Prostate gland (tissue), 2 donors: ENCODE data around the gene PDZK1.
"Not testable (repeated sequence)": the region's sequence is repeated elsewhere in the genome, so short reads cannot be mapped to it uniquely, and the experiment has no call there.

Experiments
- POLR2A ChIP-seq: fragments of 450-650 bp; IDR thresholded peaks from one replicate; pipeline ENCODE4 v1.6.1; 2016; ENCODE audit warnings: antibody characterized with exemption, mild to moderate bottlenecking
- POLR2AphosphoS5 ChIP-seq: sonication (generic); formaldehyde crosslinking; IDR thresholded peaks from one replicate; pipeline ENCODE4 v1.6.1; 2017; ENCODE audit warnings: antibody characterized with exemption
- TF ChIP-seq, protein P1 (sequence below), 4 experiments: fragments of 200-600 bp in 2 of 4; fragments of 450-650 bp in 2 of 4; sonication (generic) in 2 of 4; IDR thresholded peaks; 1 replicate in 3 of 4; 2 replicates in 1 of 4; pipeline ENCODE4 v1.5.1; 2016 to 2019; ENCODE audit warnings: antibody characterized with exemption in 4 of 4, mild to moderate bottlenecking in 2 of 4, moderate library complexity in 2 of 4

DNA sequence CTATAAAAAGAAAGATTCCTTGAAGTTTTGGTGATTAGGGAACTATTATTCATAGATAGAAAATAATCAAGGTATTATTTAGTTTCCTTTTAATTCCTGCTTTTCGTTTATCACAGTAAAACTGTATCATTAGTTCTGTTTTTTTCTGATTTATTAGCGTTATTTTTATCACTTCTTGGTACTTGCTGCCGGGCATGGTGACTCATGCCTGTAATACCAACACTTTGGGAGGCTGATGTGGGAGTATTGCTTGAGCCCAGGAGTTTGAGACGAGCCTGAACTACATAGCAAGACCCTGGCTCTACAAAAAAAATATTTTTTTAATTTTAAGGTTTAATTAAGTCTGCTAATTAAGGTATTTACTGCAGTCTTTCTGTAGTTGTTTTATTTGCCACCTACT, 42.2 kb downstream of the PDZK1 start:
- not testable (repeated sequence) for TF ChIP-seq POLR2A, POLR2AphosphoS5
- TF ChIP-seq, protein P1, sequence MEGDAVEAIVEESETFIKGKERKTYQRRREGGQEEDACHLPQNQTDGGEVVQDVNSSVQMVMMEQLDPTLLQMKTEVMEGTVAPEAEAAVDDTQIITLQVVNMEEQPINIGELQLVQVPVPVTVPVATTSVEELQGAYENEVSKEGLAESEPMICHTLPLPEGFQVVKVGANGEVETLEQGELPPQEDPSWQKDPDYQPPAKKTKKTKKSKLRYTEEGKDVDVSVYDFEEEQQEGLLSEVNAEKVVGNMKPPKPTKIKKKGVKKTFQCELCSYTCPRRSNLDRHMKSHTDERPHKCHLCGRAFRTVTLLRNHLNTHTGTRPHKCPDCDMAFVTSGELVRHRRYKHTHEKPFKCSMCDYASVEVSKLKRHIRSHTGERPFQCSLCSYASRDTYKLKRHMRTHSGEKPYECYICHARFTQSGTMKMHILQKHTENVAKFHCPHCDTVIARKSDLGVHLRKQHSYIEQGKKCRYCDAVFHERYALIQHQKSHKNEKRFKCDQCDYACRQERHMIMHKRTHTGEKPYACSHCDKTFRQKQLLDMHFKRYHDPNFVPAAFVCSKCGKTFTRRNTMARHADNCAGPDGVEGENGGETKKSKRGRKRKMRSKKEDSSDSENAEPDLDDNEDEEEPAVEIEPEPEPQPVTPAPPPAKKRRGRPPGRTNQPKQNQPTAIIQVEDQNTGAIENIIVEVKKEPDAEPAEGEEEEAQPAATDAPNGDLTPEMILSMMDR (IDR thresholded peaks at IDR 0.05) = not testable (repeated sequence)
